GM20431 (cell line): ENCODE data around the gene FBN1.

Source experiments
- in situ Hi-C: fragments of 300-500 bp; cut with MseI, MboI; formaldehyde crosslinking; loops from one replicate; pipeline ENCODE4 v1.15.0; 2020; ENCODE audit warnings: low sequenced_read_pairs; ENCODE audit not compliant: unreplicated experiment

FBN1 gene

DNA sequence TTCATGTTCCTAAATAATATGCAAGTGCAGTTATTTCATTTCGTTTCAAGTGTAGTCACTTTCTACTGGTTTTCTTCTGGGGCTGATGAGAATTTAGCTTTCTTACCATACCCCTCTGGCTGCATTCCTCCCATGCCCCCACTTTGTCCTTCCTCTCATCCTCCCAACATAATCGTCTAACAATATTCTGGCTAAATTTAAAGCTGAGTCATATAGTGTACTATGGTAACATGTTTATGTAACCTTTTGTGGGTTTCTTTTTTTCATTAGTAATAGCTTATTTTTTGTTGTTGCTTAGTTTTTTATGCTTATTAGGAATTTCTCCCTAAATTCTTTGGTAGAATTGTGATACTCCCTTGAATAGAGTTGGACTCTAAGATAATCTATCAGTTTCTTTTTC is 283.8 kb downstream of the FBN1 start:
- in situ Hi-C loops: loop anchor here (25.0 kb wide), 2 partner anchors 276 to 451 kb away; partner anchors contain the start of genes CEP152 and FBN1

DNA sequence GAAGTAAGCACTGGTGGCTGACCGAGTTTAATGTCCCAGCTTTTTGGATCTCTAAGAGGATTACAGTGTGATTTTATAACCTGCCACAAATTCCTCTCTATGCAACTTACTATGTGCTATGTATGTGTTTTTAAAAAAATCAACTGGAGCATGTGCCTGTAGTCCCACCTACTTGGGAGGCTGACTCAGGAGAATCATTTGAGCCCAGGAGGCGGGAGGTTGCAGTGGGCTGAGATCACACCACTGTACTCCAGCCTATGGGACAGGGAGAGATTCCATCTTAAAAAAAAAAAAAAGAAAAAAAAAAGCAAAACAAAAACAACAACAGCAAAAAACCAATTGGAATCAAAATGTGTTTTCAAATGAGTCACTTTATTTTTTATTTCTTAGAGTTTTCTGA is 284.7 kb downstream of the FBN1 start:
- in situ Hi-C loops: loop anchor here (25.0 kb wide), 2 partner anchors 276 to 451 kb away; partner anchors contain the start of genes CEP152 and FBN1
